ENCODE data around the gene CPNE4.

- TF ChIP-seq, protein P1, sequence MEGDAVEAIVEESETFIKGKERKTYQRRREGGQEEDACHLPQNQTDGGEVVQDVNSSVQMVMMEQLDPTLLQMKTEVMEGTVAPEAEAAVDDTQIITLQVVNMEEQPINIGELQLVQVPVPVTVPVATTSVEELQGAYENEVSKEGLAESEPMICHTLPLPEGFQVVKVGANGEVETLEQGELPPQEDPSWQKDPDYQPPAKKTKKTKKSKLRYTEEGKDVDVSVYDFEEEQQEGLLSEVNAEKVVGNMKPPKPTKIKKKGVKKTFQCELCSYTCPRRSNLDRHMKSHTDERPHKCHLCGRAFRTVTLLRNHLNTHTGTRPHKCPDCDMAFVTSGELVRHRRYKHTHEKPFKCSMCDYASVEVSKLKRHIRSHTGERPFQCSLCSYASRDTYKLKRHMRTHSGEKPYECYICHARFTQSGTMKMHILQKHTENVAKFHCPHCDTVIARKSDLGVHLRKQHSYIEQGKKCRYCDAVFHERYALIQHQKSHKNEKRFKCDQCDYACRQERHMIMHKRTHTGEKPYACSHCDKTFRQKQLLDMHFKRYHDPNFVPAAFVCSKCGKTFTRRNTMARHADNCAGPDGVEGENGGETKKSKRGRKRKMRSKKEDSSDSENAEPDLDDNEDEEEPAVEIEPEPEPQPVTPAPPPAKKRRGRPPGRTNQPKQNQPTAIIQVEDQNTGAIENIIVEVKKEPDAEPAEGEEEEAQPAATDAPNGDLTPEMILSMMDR (conservative IDR thresholded peaks at IDR 0.05): no peak
- TF ChIP-seq ZFX (IDR thresholded peaks at IDR 0.05): no peak
These were observed 448.5 kb downstream of the CPNE4 start for GRCh38 chr3:131586277-131586676.
